WTC11 (cell line): Measurements from ENCODE around the gene ERGIC3. TPM values are rescaled to one million over a fixed set of nuclear protein-coding genes. Genes with fewer than 3 reads are reported as not detected.

Source experiments
- ATAC-seq: fragments of 200-7000 bp; cut with Tn5 transposase; 2 replicates; pipeline ENCODE4 v1.10.0; 2021; ENCODE audit warnings: mild to moderate bottlenecking, moderate library complexity
- CTCF ChIA-PET: fragments of 300-600 bp; sonication (Branson Sonifier 250); formaldehyde crosslinking; loops from one replicate; lab custom pipeline; 2021; ENCODE audit warnings: antibody characterized with exemption; lab: Charles Lee
- POLR2A ChIA-PET: fragments of 350-600 bp; sonication (Branson Sonifier 250); formaldehyde crosslinking; loops from one replicate; lab custom pipeline; 2021; ENCODE audit warnings: antibody characterized with exemption; lab: Charles Lee
- DNase-seq: peaks from one replicate; pipeline ENCODE4 v3.0.0; 2021; ENCODE audit warnings: low spot score
- H3K27ac Mint-ChIP-seq: 2 replicates; pipeline ENCODE4 v1.8.0; 2021; ENCODE audit warnings: mixed read lengths
- H3K27me3 Mint-ChIP-seq: 2 replicates; pipeline ENCODE4 v1.8.0; 2021; ENCODE audit warnings: low read depth, mild to moderate bottlenecking, moderate library complexity, mixed read lengths
- H3K36me3 Mint-ChIP-seq: 2 replicates; pipeline ENCODE4 v1.8.0; 2021; ENCODE audit warnings: mixed read lengths
- H3K4me1 Mint-ChIP-seq: 2 replicates; pipeline ENCODE4 v1.8.0; 2022; ENCODE audit warnings: mixed read lengths
- H3K4me3 Mint-ChIP-seq: 2 replicates; pipeline ENCODE4 v1.8.0; 2021; ENCODE audit warnings: mild to moderate bottlenecking, moderate library complexity, mixed read lengths
- H3K9me3 Mint-ChIP-seq: 2 replicates; pipeline ENCODE4 v1.8.0; 2021; ENCODE audit warnings: mixed read lengths
- E2F4 ChIP-seq: sonication (generic); formaldehyde crosslinking; IDR thresholded peaks from 2 replicates; pipeline ENCODE4 v1.8.1; 2022; ENCODE audit warnings: low read depth, mild to moderate bottlenecking, moderate library complexity, missing genetic modification reagents, borderline replicate concordance
- EMX1 ChIP-seq: fragments of 250-450 bp; sonication (Bioruptor Pico); IDR thresholded peaks from 2 replicates; pipeline ENCODE4 v1.8.0; 2021; ENCODE audit warnings: mild to moderate bottlenecking
- FOXP1 ChIP-seq: sonication (generic); formaldehyde crosslinking; IDR thresholded peaks from 2 replicates; pipeline ENCODE4 v1.8.0; 2022; ENCODE audit warnings: missing genetic modification reagents, mild to moderate bottlenecking, moderate library complexity, borderline replicate concordance
- GTF2I ChIP-seq: fragments of 250-450 bp; sonication (Bioruptor Pico); conservative IDR thresholded peaks from 2 replicates; pipeline ENCODE4 v1.4.0; 2021; ENCODE audit warnings: mild to moderate bottlenecking
- HMGXB4 ChIP-seq: sonication (generic); formaldehyde crosslinking; IDR thresholded peaks from 2 replicates; pipeline ENCODE4 v1.8.1; 2023; ENCODE audit warnings: mild to moderate bottlenecking, moderate library complexity, missing genetic modification reagents
- MLX ChIP-seq: sonication (generic); formaldehyde crosslinking; IDR thresholded peaks from 2 replicates; pipeline ENCODE4 v1.8.1; 2023; ENCODE audit warnings: mild to moderate bottlenecking, missing genetic modification reagents, moderate library complexity
- PRRX2 ChIP-seq: fragments of 250-450 bp; sonication (Bioruptor Pico); IDR thresholded peaks from 2 replicates; pipeline ENCODE4 v1.8.0; 2021; ENCODE audit warnings: mild to moderate bottlenecking
- SMAD4 ChIP-seq: sonication (generic); formaldehyde crosslinking; IDR thresholded peaks from 2 replicates; pipeline ENCODE4 v1.8.0; 2022; ENCODE audit warnings: mild to moderate bottlenecking, missing genetic modification reagents
- TP53 ChIP-seq: sonication (generic); formaldehyde crosslinking; IDR thresholded peaks from 2 replicates; pipeline ENCODE4 v1.8.1; 2023; ENCODE audit warnings: mild to moderate bottlenecking, missing genetic modification reagents
- ZBTB43 ChIP-seq: sonication (generic); formaldehyde crosslinking; IDR thresholded peaks from 2 replicates; pipeline ENCODE4 v1.8.1; 2023; ENCODE audit warnings: mild to moderate bottlenecking, missing genetic modification reagents
- ZNF121 ChIP-seq: sonication (generic); formaldehyde crosslinking; IDR thresholded peaks from 2 replicates; pipeline ENCODE4 v1.8.0; 2023; ENCODE audit warnings: missing genetic modification reagents
- ZNF219 ChIP-seq: sonication (generic); formaldehyde crosslinking; IDR thresholded peaks from 2 replicates; pipeline ENCODE4 v1.8.0; 2023; ENCODE audit warnings: missing genetic modification reagents, mild to moderate bottlenecking, borderline replicate concordance
- ZNF281 ChIP-seq: sonication (generic); formaldehyde crosslinking; IDR thresholded peaks from 2 replicates; pipeline ENCODE4 v1.8.0; 2023; ENCODE audit warnings: mild to moderate bottlenecking, missing genetic modification reagents
- ZNF317 ChIP-seq: sonication (generic); formaldehyde crosslinking; IDR thresholded peaks from 2 replicates; pipeline ENCODE4 v1.8.1; 2023; ENCODE audit warnings: low read depth, mild to moderate bottlenecking, moderate library complexity, missing genetic modification reagents, borderline replicate concordance
- ZNF532 ChIP-seq: fragments of 250-450 bp; sonication (Bioruptor Pico); IDR thresholded peaks from 2 replicates; pipeline ENCODE4 v1.9.0; 2021; ENCODE audit warnings: mild to moderate bottlenecking, borderline replicate concordance
- total RNA-seq: library from RNA; stranded (reverse); gene quantifications from 3 replicates; pipeline ENCODE4 v1.2.3, GENCODE V29; 2021
- TF ChIP-seq, protein P1 (sequence below): sonication (generic); formaldehyde crosslinking; IDR thresholded peaks from 2 replicates; pipeline ENCODE4 v1.8.1; 2022; ENCODE audit warnings: mild to moderate bottlenecking, moderate library complexity, missing genetic modification reagents
- TF ChIP-seq, protein P2 (sequence below): fragments of 250-450 bp; sonication (Bioruptor Pico); IDR thresholded peaks from 2 replicates; pipeline ENCODE4 v1.9.0; 2021; ENCODE audit warnings: mild to moderate bottlenecking

ERGIC3 gene
- total RNA-seq, 1 experiment from 2014 or later: 168 TPM

DNA sequence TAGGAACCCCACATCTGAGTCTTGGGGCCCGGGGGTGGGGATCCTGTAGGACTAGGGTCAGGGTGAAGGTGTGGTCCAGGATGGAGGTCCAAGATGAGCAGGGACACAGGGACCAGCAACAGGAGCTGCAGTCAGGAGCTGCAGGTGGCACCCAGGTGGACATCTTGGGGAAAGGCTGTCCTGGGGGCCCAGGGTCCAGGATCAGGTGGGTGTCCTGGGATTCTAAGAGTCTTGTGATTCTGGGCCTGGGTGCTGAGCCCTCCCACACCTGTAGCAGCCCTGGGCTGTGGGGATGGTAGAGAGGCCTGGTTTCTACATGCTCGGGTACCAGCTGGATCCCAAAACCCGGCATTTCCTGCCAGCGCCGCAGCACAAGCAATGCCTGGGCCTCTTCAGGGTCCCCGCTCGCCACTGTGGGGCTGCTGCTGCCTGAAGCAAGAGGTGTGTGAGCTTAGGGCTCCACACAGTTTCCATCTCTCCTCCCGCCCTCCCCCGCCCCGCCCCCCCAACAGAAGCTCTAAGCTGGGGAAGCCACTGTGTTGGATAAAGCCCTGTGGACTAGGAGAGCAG is 20.7 kb downstream of the ERGIC3 start:
- ATAC-seq (no peak), DNase-seq (no peak)
- peaks cover 4% of the 10 kb centered on the region; the same call in 1 of the 2 replicates for H3K36me3 Mint-ChIP-seq
- H3K4me1 Mint-ChIP-seq: peaks cover 14% of the 10 kb centered on the region; the same call in 1 of the 2 replicates
- ChIA-PET CTCF (interaction anchor here (2.6 kb wide), 1 partner anchor 42 kb away, joined by 8 read pairs; no protein-coding TSS in a partner anchor), POLR2A (no interaction called here)
- H3K27me3 Mint-ChIP-seq: no peaks in the 10 kb centered on the region
- no peak overlapping the region for H3K4me3 Mint-ChIP-seq
- TF ChIP-seq PRRX2 (CRISPR knock-in tag) (no peak), ZNF532 (CRISPR knock-in tag) (no peak), ZNF219 (no peak), TP53 (CRISPR knock-in tag) (no peak)
- TF ChIP-seq, protein P1, sequence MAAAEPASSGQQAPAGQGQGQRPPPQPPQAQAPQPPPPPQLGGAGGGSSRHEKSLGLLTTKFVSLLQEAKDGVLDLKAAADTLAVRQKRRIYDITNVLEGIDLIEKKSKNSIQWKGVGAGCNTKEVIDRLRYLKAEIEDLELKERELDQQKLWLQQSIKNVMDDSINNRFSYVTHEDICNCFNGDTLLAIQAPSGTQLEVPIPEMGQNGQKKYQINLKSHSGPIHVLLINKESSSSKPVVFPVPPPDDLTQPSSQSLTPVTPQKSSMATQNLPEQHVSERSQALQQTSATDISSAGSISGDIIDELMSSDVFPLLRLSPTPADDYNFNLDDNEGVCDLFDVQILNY (CRISPR knock-in tag): no peak
- no peak overlapping the region for H3K27ac Mint-ChIP-seq
- no peaks in the 10 kb centered on the region for H3K9me3 Mint-ChIP-seq

DNA sequence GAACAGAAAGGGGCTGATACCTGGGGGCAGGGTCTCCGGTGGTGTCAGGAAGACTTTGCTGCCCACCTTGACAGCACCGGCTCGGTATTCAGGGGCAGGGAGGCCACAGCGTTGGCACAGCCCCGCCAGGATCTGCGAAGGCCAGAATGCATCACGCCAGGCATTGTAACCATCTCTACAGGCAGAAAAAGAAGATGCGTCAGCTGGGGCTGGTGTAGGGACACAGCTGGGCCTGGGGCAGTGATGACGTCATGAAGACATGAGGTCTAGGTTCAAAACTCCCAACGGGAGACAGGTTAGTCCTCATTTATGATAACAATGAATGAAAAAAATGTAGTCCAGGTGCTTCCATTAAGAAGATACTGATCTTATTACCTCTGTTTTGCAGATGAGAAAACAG is 22.0 kb downstream of the ERGIC3 start:
- CTCF ChIA-PET: no interaction called here
- ATAC-seq: no peak
- Mint-ChIP-seq H3K4me1 (peaks cover 14% of the 10 kb centered on the region; the same call in 1 of the 2 replicates), H3K36me3 (no peaks in the 10 kb centered on the region), H3K4me3 (no peak overlapping the region), H3K9me3 (no peaks in the 10 kb centered on the region), H3K27me3 (no peaks in the 10 kb centered on the region), H3K27ac (no peak overlapping the region)
- DNase-seq: no peak
- POLR2A ChIA-PET: interaction anchor here (0.5 to 0.6 kb wide), 2 partner anchors 57 to 301 kb away, joined by 3 read pairs; no protein-coding TSS in a partner anchor
- TF ChIP-seq SMAD4 (no peak), HMGXB4 (no peak), ZBTB43 (CRISPR knock-in tag) (no peak), EMX1 (no peak), ZNF281 (CRISPR knock-in tag) (no peak), ZNF121 (no peak), FOXP1 (CRISPR knock-in tag) (no peak), GTF2I (CRISPR knock-in tag) (no peak), E2F4 (CRISPR knock-in tag) (no peak), ZNF317 (CRISPR knock-in tag) (no peak), MLX (CRISPR knock-in tag) (no peak)
- TF ChIP-seq, protein P2, sequence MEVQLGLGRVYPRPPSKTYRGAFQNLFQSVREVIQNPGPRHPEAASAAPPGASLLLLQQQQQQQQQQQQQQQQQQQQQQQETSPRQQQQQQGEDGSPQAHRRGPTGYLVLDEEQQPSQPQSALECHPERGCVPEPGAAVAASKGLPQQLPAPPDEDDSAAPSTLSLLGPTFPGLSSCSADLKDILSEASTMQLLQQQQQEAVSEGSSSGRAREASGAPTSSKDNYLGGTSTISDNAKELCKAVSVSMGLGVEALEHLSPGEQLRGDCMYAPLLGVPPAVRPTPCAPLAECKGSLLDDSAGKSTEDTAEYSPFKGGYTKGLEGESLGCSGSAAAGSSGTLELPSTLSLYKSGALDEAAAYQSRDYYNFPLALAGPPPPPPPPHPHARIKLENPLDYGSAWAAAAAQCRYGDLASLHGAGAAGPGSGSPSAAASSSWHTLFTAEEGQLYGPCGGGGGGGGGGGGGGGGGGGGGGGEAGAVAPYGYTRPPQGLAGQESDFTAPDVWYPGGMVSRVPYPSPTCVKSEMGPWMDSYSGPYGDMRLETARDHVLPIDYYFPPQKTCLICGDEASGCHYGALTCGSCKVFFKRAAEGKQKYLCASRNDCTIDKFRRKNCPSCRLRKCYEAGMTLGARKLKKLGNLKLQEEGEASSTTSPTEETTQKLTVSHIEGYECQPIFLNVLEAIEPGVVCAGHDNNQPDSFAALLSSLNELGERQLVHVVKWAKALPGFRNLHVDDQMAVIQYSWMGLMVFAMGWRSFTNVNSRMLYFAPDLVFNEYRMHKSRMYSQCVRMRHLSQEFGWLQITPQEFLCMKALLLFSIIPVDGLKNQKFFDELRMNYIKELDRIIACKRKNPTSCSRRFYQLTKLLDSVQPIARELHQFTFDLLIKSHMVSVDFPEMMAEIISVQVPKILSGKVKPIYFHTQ (CRISPR knock-in tag): no peak
